Amniotic stem cell (primary cell): Measurements from ENCODE around the gene SETD3.

Experiments
- DNase-seq: peaks from one replicate; lab custom pipeline; 2025; lab: John Stamatoyannopoulos, UW

The SETD3 gene

GRCh38 chr14:99422228-99423010 lies 58.2 kb downstream of the SETD3 start:
- no peak for DNase-seq

- no peak for DNase-seq
These were observed 59.9 kb downstream of the SETD3 start for GRCh38 chr14:99420711-99421110.

- DNase-seq, result no peak
These were observed 60.8 kb downstream of the SETD3 start for GRCh38 chr14:99419905-99420304.

- no peak for DNase-seq
These were observed 62.4 kb downstream of the SETD3 start for GRCh38 chr14:99418242-99418641.

GRCh38 chr14:99416909-99417308 lies 63.8 kb downstream of the SETD3 start:
- DNase-seq, result no peak

GRCh38 chr14:99415496-99416281 lies 65.0 kb downstream of the SETD3 start:
- peak; percentile 64 for DNase-seq

- no peak for DNase-seq
These were observed 66.7 kb downstream of the SETD3 start for GRCh38 chr14:99413911-99414310.

- no peak for DNase-seq
These were observed 67.5 kb downstream of the SETD3 start for GRCh38 chr14:99413172-99413571.

- no peak for DNase-seq
These were observed 68.3 kb downstream of the SETD3 start for GRCh38 chr14:99412117-99413061.

GRCh38 chr14:99410019-99410418 lies 70.6 kb downstream of the SETD3 start:
- no peak for DNase-seq

GRCh38 chr14:99408971-99409289 lies 71.7 kb downstream of the SETD3 start:
- DNase-seq, result no peak

- DNase-seq, result no peak
These were observed 72.2 kb downstream of the SETD3 start for GRCh38 chr14:99408286-99408970.

- DNase-seq, result no peak
These were observed 73.2 kb downstream of the SETD3 start for GRCh38 chr14:99407416-99407815.

- DNase-seq, result no peak
These were observed 77.7 kb downstream of the SETD3 start for GRCh38 chr14:99402950-99403349.

- DNase-seq, result no peak
These were observed 78.4 kb downstream of the SETD3 start for GRCh38 chr14:99402285-99402648.

GRCh38 chr14:99401621-99402284 lies 78.9 kb downstream of the SETD3 start:
- no peak for DNase-seq

- no peak for DNase-seq
These were observed 79.4 kb downstream of the SETD3 start for GRCh38 chr14:99401211-99401610.

GRCh38 chr14:99397698-99398097 lies 83.0 kb downstream of the SETD3 start:
- no peak for DNase-seq

GRCh38 chr14:99395909-99396530 lies 84.6 kb downstream of the SETD3 start:
- DNase-seq, result no peak

GRCh38 chr14:99394602-99395156 lies 86.0 kb downstream of the SETD3 start:
- no peak for DNase-seq
